Muscle layer of duodenum (tissue), 2 donors: ENCODE measurements around the gene CKAP5.
"Not testable (repeated sequence)": the region's sequence is repeated elsewhere in the genome, so short reads cannot be mapped to it uniquely, and the experiment has no call there.

Experiments used
- H3K27ac ChIP-seq: one replicate; pipeline ENCODE4 v1.7.0; 2013; ENCODE audit warnings: mild to moderate bottlenecking, low read length
- H3K27me3 ChIP-seq: one replicate; pipeline ENCODE4 v1.7.0; 2013; ENCODE audit warnings: low read depth, mild to moderate bottlenecking, control low read depth, low read length
- H3K36me3 ChIP-seq, 2 donors: one replicate each; pipeline ENCODE4 v1.7.0; 2013; ENCODE audit warnings: low read length in 2 of 2, control low read depth in 1 of 2, mild to moderate bottlenecking in 1 of 2; ENCODE audit not compliant: insufficient read depth in 2 of 2, control insufficient read depth in 1 of 2
- H3K4me1 ChIP-seq, 2 donors: one replicate each; pipeline ENCODE4 v1.7.0; 2013; ENCODE audit warnings: low read length in 2 of 2, mild to moderate bottlenecking in 2 of 2, control low read depth in 1 of 2, moderate library complexity in 1 of 2; ENCODE audit not compliant: insufficient read depth in 2 of 2, control insufficient read depth in 1 of 2
- H3K4me3 ChIP-seq, 2 donors: one replicate each; pipeline ENCODE4 v1.7.0; 2013; ENCODE audit warnings: low read length in 2 of 2, low read depth in 1 of 2, mild to moderate bottlenecking in 1 of 2
- H3K9me3 ChIP-seq, 2 donors: one replicate each; pipeline ENCODE4 v1.7.0; 2013; ENCODE audit warnings: low read length in 2 of 2, control low read depth in 1 of 2, mild to moderate bottlenecking in 1 of 2; ENCODE audit not compliant: control insufficient read depth in 1 of 2
- donor health status: healthy.

The CKAP5 gene

GRCh38 chr11:46725338-46726205 lies 120.5 kb downstream of the CKAP5 start:
- Histone ChIP-seq H3K36me3 (no peaks in the 10 kb centered on the region), H3K27ac (no peak overlapping the region), H3K9me3 (no peaks in the 10 kb centered on the region), H3K4me3 (no peak overlapping the region), H3K4me1 (no peaks in the 10 kb centered on the region), H3K27me3 (no peaks in the 10 kb centered on the region)

- Histone ChIP-seq H3K27me3 (no peaks in the 10 kb centered on the region), H3K4me3 (no peak overlapping the region), H3K27ac (no peak overlapping the region), H3K4me1 (no peaks in the 10 kb centered on the region), H3K9me3 (no peaks in the 10 kb centered on the region), H3K36me3 (no peaks in the 10 kb centered on the region)
These were observed 122.0 kb downstream of the CKAP5 start for GRCh38 chr11:46724088-46724487.

- Histone ChIP-seq H3K36me3 (no peaks in the 10 kb centered on the region), H3K9me3 (no peaks in the 10 kb centered on the region), H3K27ac (no peak overlapping the region), H3K4me1 (no peaks in the 10 kb centered on the region), H3K4me3 (no peak overlapping the region), H3K27me3 (no peaks in the 10 kb centered on the region)
These were observed 122.8 kb downstream of the CKAP5 start for GRCh38 chr11:46723359-46723680.

- Histone ChIP-seq H3K27me3 (no peaks in the 10 kb centered on the region), H3K36me3 (no peaks in the 10 kb centered on the region), H3K9me3 (no peaks in the 10 kb centered on the region), H3K27ac (no peak overlapping the region), H3K4me3 (no peak overlapping the region), H3K4me1 (no peaks in the 10 kb centered on the region)
These were observed 123.3 kb downstream of the CKAP5 start for GRCh38 chr11:46722566-46723358.

GRCh38 chr11:46721286-46721685 lies 124.8 kb downstream of the CKAP5 start:
- H3K4me3 ChIP-seq: no peak overlapping the region
- no peak overlapping the region for H3K27ac ChIP-seq
- no peaks in the 10 kb centered on the region for H3K27me3 ChIP-seq
- H3K9me3 ChIP-seq: no peaks in the 10 kb centered on the region
- H3K36me3 ChIP-seq: no peaks in the 10 kb centered on the region
- H3K4me1 ChIP-seq: no peaks in the 10 kb centered on the region

- Histone ChIP-seq H3K4me3 (no peak overlapping the region), H3K27ac (no peak overlapping the region), H3K4me1 (no peaks in the 10 kb centered on the region), H3K9me3 (no peaks in the 10 kb centered on the region), H3K36me3 (no peaks in the 10 kb centered on the region), H3K27me3 (no peaks in the 10 kb centered on the region)
These were observed 126.4 kb downstream of the CKAP5 start for GRCh38 chr11:46719543-46720218.

- H3K36me3 ChIP-seq: no peaks in the 10 kb centered on the region
- no peaks in the 10 kb centered on the region for H3K27me3 ChIP-seq
- H3K9me3 ChIP-seq: no peaks in the 10 kb centered on the region
- no peak within 1 kb of the TSS for H3K4me3 ChIP-seq
- H3K27ac ChIP-seq: no peak within 1 kb of the TSS
- no peaks in the 10 kb centered on the region for H3K4me1 ChIP-seq
These were observed 127.0 kb downstream of the CKAP5 start, which contains the start of gene F2 for GRCh38 chr11:46719048-46719542. Gene F2 (plus strand): TSS chr11:46719213. CDS start chr11:46719236, 23 bp downstream.

- H3K4me1 ChIP-seq: no peaks in the 10 kb centered on the region
- H3K36me3 ChIP-seq: no peaks in the 10 kb centered on the region
- no peaks in the 10 kb centered on the region for H3K27me3 ChIP-seq
- H3K9me3 ChIP-seq: no peaks in the 10 kb centered on the region
- H3K4me3 ChIP-seq: no peak overlapping the region
- no peak overlapping the region for H3K27ac ChIP-seq
These were observed 127.7 kb downstream of the CKAP5 start for GRCh38 chr11:46718155-46719019.

GRCh38 chr11:46717825-46718154 lies 128.3 kb downstream of the CKAP5 start:
- not testable (repeated sequence) for H3K27ac ChIP-seq, H3K9me3 ChIP-seq, H3K4me3 ChIP-seq, H3K27me3 ChIP-seq, H3K36me3 ChIP-seq, H3K4me1 ChIP-seq

GRCh38 chr11:46712874-46713576 lies 133.1 kb downstream of the CKAP5 start:
- H3K27ac ChIP-seq: no peak overlapping the region
- peaks cover 0 to 6% of the 10 kb centered on the region in 2 donors for H3K36me3 ChIP-seq
- no peak overlapping the region for H3K4me3 ChIP-seq
- H3K27me3 ChIP-seq: no peaks in the 10 kb centered on the region
- no peaks in the 10 kb centered on the region for H3K9me3 ChIP-seq
- H3K4me1 ChIP-seq: peaks cover 0 to 4% of the 10 kb centered on the region in 2 donors
